ENCODE measurements around the gene GDF9.

Gene GDF9

DNA sequence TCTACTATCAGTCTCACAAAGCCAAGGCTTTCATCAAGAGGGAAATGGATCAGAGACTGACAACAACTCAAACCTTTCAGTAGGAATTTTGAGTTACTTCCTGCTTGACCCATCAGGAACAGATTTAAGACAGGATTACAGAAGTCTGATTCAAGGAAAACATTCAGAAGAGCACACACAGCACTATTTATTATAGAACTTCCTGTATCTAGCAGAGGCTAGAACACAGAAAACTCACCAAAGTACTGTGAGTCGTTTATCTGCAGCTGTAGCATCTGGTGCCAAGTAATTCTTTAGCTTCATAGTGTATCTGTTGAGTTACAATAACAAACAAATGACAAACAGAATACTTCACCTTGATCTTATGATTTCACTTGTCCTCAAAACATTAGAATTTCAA lies 21.0 kb upstream of the GDF9 start:
- Histone ChIP-seq H3K4me1 (ENCODE audit: control insufficient read depth, insufficient read depth, low read length) (no peaks in the 10 kb centered on the region), H3K9ac (ENCODE audit: low read length) (no peak overlapping the region), H3K4me3 (ENCODE audit: low read length) (no peak overlapping the region), H3K36me3 (ENCODE audit: control insufficient read depth, insufficient read depth, low read length) (peaks cover 25% of the 10 kb centered on the region), H3K27me3 (ENCODE audit: control insufficient read depth, insufficient read depth, low read length) (no peaks in the 10 kb centered on the region), H3K27ac (ENCODE audit: low read depth, low read length) (no peak overlapping the region)

DNA sequence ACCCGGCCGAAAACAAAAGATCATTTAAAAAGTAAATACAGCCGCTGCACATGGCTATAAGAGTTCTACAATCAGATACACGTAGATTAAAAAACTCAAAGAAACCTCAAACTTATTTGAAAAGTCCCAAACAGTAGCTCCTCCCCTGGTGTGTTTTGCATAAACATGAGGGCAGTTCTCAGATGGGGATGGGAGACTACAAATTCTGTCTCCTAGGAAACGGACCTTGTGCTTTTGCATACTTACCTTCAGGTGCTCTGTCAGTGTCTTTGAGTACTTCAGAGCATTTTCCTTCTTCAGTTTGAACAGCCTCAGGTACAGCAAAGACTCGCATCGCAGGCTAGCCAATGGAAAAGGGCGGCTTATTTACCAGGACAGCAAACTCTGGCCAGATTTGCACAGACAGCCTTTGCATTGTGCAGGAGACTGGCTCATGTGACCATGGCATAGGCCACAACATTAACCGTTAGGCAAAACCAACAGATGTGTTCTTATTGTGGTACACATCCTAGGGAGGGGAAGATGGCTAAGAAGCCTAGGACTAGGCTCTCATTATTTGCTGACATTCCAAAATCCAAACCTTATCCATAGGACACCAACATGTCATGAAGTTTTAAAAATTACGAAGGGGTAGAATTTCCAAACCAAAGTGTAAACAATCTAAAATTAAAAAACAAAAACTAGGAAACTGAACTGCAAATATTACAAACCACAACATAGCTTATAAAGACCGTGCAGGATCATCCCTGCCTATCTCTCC lies 20.0 kb upstream of the GDF9 start:
- no peaks in the 10 kb centered on the region for H3K27me3 ChIP-seq (ENCODE audit: control insufficient read depth, insufficient read depth, low read length)
- H3K4me3 ChIP-seq (ENCODE audit: low read length) = no peak overlapping the region
- no peaks in the 10 kb centered on the region for H3K4me1 ChIP-seq (ENCODE audit: control insufficient read depth, insufficient read depth, low read length)
- H3K9ac ChIP-seq (ENCODE audit: low read length) = no peak overlapping the region
- no peak overlapping the region for H3K27ac ChIP-seq (ENCODE audit: low read depth, low read length)
- H3K36me3 ChIP-seq (ENCODE audit: control insufficient read depth, insufficient read depth, low read length) = peaks cover 22% of the 10 kb centered on the region

DNA sequence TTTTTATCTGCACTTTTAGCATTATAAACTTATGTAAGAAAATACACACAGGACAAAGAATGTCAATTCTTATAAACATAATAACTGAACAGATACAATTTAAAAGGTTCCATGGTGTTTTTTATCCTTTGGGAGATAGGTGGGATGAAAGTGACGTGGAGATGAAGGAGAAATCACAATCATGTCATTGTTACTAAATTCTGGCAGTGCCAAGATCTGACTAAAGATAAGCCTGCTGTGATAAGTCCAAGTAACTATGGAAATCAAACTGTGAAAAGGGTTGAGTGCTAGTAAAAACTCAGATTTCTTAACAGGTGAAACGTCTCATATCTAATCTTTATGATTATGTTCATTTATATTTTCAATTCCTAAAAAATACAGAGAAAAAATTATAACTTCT lies 18.3 kb upstream of the GDF9 start:
- Histone ChIP-seq H3K4me3 (ENCODE audit: low read length) (no peak overlapping the region), H3K27ac (ENCODE audit: low read depth, low read length) (no peak overlapping the region), H3K4me1 (ENCODE audit: control insufficient read depth, insufficient read depth, low read length) (no peaks in the 10 kb centered on the region), H3K27me3 (ENCODE audit: control insufficient read depth, insufficient read depth, low read length) (no peaks in the 10 kb centered on the region), H3K9ac (ENCODE audit: low read length) (no peak overlapping the region), H3K36me3 (ENCODE audit: control insufficient read depth, insufficient read depth, low read length) (peaks cover 24% of the 10 kb centered on the region)

DNA sequence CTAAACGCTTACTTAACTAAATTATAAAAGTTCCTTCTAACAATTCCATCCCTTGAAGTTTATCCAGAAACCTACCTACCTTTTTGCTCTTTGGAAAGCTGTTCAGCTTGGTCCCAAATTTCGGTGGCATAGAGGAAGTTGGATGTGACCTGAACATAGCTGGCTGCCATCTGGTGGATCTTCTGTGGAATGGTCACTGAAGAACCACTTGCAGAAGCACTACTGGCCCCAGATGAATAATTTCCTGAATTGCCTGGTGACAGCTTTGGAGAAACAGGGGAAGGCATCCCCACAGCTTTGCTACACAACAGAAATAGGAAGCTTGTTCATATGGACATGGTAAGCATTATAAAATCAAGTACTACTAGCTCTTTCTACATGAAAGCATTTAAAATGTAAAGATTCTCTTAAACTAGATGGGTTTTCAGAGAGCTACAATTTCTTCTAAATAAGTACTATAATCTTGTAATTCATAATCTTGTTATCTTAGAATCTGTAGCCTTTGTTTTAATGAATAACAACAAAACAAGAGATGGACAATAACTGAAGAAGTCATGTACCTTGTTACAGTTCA lies 17.1 kb upstream of the GDF9 start:
- H3K4me3 ChIP-seq (ENCODE audit: low read length) = no peak overlapping the region
- H3K36me3 ChIP-seq (ENCODE audit: control insufficient read depth, insufficient read depth, low read length) = peaks cover 25% of the 10 kb centered on the region
- H3K4me1 ChIP-seq (ENCODE audit: control insufficient read depth, insufficient read depth, low read length) = no peaks in the 10 kb centered on the region

DNA sequence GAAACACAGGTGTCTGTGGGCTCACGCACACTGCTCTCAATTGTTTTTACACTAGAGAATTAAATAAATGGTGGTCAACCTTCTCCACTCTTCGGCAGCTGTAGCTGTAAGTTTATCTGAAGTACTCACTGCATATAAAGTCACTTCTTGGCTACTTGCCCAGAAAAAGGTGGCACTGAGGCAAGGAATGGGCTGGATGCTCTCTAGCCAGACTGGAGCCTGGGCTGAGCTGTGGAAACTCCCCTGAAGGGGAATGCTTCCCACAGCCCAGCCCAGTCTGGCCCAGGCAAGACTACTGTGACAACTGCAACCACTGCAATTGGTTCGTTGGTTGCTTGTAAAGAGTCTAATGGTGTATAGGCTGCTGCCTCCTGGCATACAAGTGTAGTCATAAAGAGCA lies 11.7 kb upstream of the GDF9 start:
- Histone ChIP-seq H3K4me1 (ENCODE audit: control insufficient read depth, insufficient read depth, low read length) (peaks cover 5% of the 10 kb centered on the region), H3K9ac (ENCODE audit: low read length) (no peak overlapping the region), H3K27me3 (ENCODE audit: control insufficient read depth, insufficient read depth, low read length) (no peaks in the 10 kb centered on the region), H3K36me3 (ENCODE audit: control insufficient read depth, insufficient read depth, low read length) (peaks cover 14% of the 10 kb centered on the region), H3K4me3 (ENCODE audit: low read length) (no peak overlapping the region), H3K27ac (ENCODE audit: low read depth, low read length) (no peak overlapping the region)

More for the DNA sequence above, 17.1 kb upstream of the GDF9 start:
- Histone ChIP-seq H3K27ac (ENCODE audit: low read depth, low read length) (no peak overlapping the region), H3K27me3 (ENCODE audit: control insufficient read depth, insufficient read depth, low read length) (no peaks in the 10 kb centered on the region), H3K9ac (ENCODE audit: low read length) (no peak overlapping the region)

DNA sequence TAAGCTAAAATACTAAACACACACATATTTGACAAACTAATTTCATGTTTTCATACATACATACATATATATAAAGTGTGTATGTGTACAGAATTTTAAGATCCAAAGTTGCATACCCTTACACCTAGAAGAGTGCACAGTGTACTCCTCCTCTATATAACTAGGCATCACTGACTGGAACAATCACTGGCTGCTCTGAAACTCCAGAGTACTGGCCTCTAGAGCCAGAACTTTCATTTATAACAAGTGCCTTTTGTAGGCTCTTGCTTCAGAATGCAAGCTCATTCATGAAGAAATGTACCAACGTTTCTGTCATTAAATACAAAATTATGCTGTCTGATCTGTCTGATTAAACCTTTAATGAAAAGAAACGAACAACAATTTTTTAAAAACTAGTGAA lies 11.2 kb upstream of the GDF9 start:
- Histone ChIP-seq H3K4me3 (ENCODE audit: low read length) (no peak overlapping the region), H3K9ac (ENCODE audit: low read length) (no peak overlapping the region), H3K27ac (ENCODE audit: low read depth, low read length) (no peak overlapping the region), H3K36me3 (ENCODE audit: control insufficient read depth, insufficient read depth, low read length) (peaks cover 17% of the 10 kb centered on the region), H3K27me3 (ENCODE audit: control insufficient read depth, insufficient read depth, low read length) (no peaks in the 10 kb centered on the region), H3K4me1 (ENCODE audit: control insufficient read depth, insufficient read depth, low read length) (peaks cover 5% of the 10 kb centered on the region)

DNA sequence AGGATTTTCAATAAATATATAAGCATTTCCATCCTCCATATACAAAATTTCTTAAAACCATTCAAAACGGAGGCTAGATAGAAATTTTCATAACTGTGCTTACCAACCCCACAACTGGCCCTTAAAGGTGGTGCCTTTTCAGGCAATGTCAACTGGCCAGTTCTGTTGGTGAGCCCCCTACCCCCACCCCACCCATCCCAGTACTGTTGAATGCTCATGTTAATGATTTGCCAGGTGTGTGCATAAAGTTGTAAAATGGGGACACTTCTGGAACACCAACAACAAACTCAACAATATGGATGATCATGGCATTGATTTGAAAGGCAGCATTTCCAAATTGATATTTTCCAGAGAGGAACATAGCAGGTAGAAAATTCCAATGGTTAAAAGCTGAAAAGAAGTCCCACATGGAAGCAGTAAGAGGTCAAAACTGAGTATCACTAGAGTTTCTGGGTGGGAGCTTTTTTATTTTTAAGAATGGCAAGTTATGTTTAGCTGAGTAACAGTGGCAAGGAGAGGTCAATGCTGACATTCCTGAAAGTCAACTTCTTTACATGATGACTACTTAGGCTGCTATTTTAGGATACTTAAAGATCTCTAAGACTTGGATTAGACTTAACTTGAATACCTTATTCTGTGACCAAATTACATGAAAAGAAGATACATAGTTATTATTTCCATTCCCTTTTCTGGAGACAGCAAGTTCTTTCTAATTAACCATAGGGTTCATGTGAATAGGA lies 9.9 kb upstream of the GDF9 start:
- Histone ChIP-seq H3K4me1 (ENCODE audit: control insufficient read depth, insufficient read depth, low read length) (peaks cover 5% of the 10 kb centered on the region), H3K27ac (ENCODE audit: low read depth, low read length) (no peak overlapping the region), H3K9ac (ENCODE audit: low read length) (no peak overlapping the region), H3K36me3 (ENCODE audit: control insufficient read depth, insufficient read depth, low read length) (peaks cover 11% of the 10 kb centered on the region), H3K4me3 (ENCODE audit: low read length) (no peak overlapping the region), H3K27me3 (ENCODE audit: control insufficient read depth, insufficient read depth, low read length) (no peaks in the 10 kb centered on the region)

DNA sequence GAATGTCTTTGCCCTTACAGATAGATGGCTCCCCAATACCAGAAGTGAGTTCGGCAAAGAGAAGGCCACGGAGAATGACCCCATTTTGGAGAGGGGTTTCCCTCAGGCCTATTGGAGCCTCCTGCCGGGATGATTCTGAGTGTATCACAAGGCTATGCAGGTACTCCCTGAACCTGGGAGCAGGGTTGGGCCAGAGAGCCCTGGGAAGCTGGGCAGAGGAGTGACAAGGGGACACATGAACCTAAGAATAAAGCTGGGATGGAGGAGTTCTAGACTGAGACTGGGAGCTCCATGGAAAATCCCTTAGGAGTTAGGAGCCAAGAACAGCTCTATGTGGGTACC lies 7.6 kb upstream of the GDF9 start:
- Histone ChIP-seq H3K4me3 (ENCODE audit: low read length) (no peak overlapping the region), H3K36me3 (ENCODE audit: control insufficient read depth, insufficient read depth, low read length) (peaks cover 13% of the 10 kb centered on the region), H3K27me3 (ENCODE audit: control insufficient read depth, insufficient read depth, low read length) (no peaks in the 10 kb centered on the region), H3K27ac (ENCODE audit: low read depth, low read length) (no peak overlapping the region), H3K9ac (ENCODE audit: low read length) (no peak overlapping the region), H3K4me1 (ENCODE audit: control insufficient read depth, insufficient read depth, low read length) (peaks cover 5% of the 10 kb centered on the region)

DNA sequence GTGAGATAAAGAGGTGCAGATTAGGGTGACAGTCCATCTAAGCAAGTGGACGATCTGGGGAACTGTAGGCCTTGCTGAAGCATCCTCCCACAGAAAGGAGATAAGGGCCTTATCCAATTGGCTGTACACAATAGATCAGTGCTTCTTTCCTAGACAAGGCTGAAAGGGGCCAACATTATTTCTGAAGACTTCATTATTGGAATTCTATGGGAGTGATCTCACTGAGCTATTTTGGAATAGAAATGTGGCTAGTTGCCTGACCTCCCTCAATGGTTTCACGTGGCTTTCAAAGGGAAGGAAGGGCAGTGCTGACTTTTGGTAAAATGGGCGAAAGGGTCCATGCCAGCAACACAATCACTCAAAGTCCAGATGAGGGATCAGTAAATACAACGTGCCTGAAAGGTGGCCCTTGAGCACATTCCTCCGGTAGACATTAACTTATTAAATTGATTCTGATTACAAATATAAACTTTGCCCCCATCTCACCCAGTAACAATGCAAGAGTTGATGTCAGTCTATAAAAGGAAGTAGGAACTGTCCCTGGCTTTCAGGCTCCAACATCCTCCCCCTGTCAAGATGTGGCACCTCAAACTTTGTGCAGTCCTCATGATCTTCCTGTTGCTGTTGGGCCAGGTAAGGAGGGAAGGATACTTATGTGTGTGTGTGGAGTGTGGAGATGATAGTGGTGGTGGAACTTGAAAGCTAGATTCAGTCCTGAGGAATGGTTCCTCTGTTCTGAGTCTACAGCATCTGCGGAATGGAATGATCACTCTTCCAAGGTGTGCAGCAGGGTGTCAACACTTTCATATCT lies 7.1 kb upstream of the GDF9 start, which contains the start of gene LEAP2:
LEAP2 (plus strand) TSS at position 550 of the 811 bp plus-strand sequence; CDS start at position 577, 27 bp downstream.
- Histone ChIP-seq H3K9ac (ENCODE audit: low read length) (no peak within 1 kb of the TSS), H3K27ac (ENCODE audit: low read depth, low read length) (no peak within 1 kb of the TSS), H3K27me3 (ENCODE audit: control insufficient read depth, insufficient read depth, low read length) (no peaks in the 10 kb centered on the region), H3K36me3 (ENCODE audit: control insufficient read depth, insufficient read depth, low read length) (peaks cover 18% of the 10 kb centered on the region), H3K4me3 (ENCODE audit: low read length) (no peak within 1 kb of the TSS), H3K4me1 (ENCODE audit: control insufficient read depth, insufficient read depth, low read length) (peaks cover 5% of the 10 kb centered on the region)

DNA sequence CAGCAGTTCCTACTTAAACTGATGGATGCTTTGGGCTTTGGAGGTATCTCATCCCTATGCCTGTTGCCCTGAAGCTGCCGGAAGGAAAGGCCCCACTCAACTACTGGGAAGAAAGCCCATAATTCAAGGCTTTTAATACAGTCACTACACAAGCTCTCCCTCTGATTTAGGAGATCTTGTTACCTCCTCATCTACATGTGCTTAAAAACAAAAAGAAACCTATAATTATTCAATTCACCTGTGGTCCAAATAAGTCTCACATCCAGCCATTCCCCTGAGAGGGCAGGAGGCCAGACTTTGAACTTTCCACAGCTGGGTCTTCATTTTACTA lies 6.5 kb upstream of the GDF9 start:
- Histone ChIP-seq H3K4me3 (ENCODE audit: low read length) (no peak overlapping the region), H3K36me3 (ENCODE audit: control insufficient read depth, insufficient read depth, low read length) (peaks cover 15% of the 10 kb centered on the region), H3K27ac (ENCODE audit: low read depth, low read length) (no peak overlapping the region), H3K27me3 (ENCODE audit: control insufficient read depth, insufficient read depth, low read length) (no peaks in the 10 kb centered on the region), H3K4me1 (ENCODE audit: control insufficient read depth, insufficient read depth, low read length) (peaks cover 2% of the 10 kb centered on the region), H3K9ac (ENCODE audit: low read length) (no peak overlapping the region)

DNA sequence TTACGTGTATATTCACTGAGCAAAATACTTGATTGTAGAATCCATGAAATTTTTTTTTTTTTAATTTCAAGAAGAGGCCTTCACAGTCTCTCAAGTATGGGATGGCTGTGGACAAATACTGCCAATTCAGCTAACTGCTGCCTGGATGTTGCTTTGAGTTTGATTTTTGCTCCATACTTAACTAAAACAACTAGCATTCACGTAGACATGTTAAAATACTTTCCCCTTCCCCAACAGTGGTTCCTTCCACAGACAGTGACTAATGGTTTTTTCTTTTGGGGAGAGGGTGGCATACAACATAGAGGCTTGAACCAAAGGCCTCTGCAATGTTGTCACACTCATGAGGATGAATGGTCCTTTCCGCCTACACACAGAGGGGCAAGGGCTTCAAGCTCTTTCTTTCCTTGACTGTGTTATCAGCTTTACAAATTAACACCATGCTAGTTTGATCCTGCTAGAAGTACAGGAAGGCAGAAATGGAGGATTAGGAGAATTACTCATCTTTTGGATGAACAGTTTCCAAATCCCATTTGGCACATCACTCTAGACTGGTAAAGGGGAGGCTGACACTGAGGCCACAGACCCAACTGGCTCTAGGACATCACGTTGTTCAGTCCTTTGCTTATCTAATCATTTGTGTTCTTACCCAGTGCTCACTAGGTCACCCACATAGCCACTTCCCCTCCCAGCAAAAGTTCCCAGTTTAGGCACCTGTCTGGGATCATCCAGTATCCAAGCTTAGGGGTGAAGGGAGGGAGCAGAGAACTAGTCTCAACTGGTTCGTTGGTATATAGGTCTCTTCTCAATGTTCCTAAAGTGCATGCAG lies 5.4 kb upstream of the GDF9 start:
- H3K4me1 ChIP-seq (ENCODE audit: control insufficient read depth, insufficient read depth, low read length) = peaks cover 7% of the 10 kb centered on the region
- H3K36me3 ChIP-seq (ENCODE audit: control insufficient read depth, insufficient read depth, low read length) = peaks cover 15% of the 10 kb centered on the region
- H3K4me3 ChIP-seq (ENCODE audit: low read length) = no peak overlapping the region
- H3K9ac ChIP-seq (ENCODE audit: low read length) = no peak overlapping the region
- no peak overlapping the region for H3K27ac ChIP-seq (ENCODE audit: low read depth, low read length)
- H3K27me3 ChIP-seq (ENCODE audit: control insufficient read depth, insufficient read depth, low read length) = no peaks in the 10 kb centered on the region

Measured in rectal smooth muscle tissue (tissue), 1 donor.